H1 (cell line): ENCODE data around the gene CALD1. TPM values are rescaled to one million over a fixed set of nuclear protein-coding genes. Genes with fewer than 3 reads are reported as not detected.

Source experiments
- CTCF ChIA-PET: fragments of 300-600 bp; sonication (Branson Sonifier 250); formaldehyde crosslinking; loops from one replicate; lab custom pipeline; 2021; ENCODE audit not compliant: partially characterized antibody; lab: Charles Lee
- POLR2A ChIA-PET: fragments of 300-600 bp; sonication (Branson Sonifier 250); formaldehyde crosslinking; loops from one replicate; lab custom pipeline; 2021; ENCODE audit warnings: inconsistent platforms; ENCODE audit not compliant: partially characterized antibody; lab: Charles Lee
- DNase-seq, 2 experiments: peaks; one replicate each; pipeline versions ENCODE4 v3.0.0 to v3.0.0-alpha.2; 2010 to 2022; ENCODE audit warnings: low spot score in 2 of 2, low read depth in 1 of 2, mixed read lengths in 1 of 2
- FAIRE-seq: peaks from 2 replicates; lab custom pipeline; 2011; peaks lifted over from hg19 to GRCh38; lab: Jason Lieb, UNC
- H2AFZ ChIP-seq: 2 replicates; pipeline ENCODE4 v1.8.1; 2012; ENCODE audit warnings: low read length, inconsistent platforms
- H2AK5ac ChIP-seq: 2 replicates; pipeline ENCODE4 v1.6.1; 2013; ENCODE audit warnings: low read depth, low read length
- H2BK120ac ChIP-seq: replicated peaks from 2 replicates; pipeline ENCODE3; 2013; ENCODE audit warnings: low read depth, low read length, inconsistent platforms
- H2BK12ac ChIP-seq: 2 replicates; pipeline ENCODE4 v1.6.1; 2013; ENCODE audit warnings: low read depth, low read length
- H2BK15ac ChIP-seq: 2 replicates; pipeline ENCODE4 v1.6.1; 2013; ENCODE audit warnings: low read length
- H2BK20ac ChIP-seq: 2 replicates; pipeline ENCODE4 v1.6.1; 2013; ENCODE audit warnings: low read length
- H2BK5ac ChIP-seq: 2 replicates; pipeline ENCODE4 v1.6.1; 2013; ENCODE audit warnings: low read depth, low read length
- H3K14ac ChIP-seq: 2 replicates; pipeline ENCODE4 v1.6.1; 2013; ENCODE audit warnings: inconsistent platforms; ENCODE audit not compliant: insufficient read length
- H3K18ac ChIP-seq: 2 replicates; pipeline ENCODE4 v1.6.1; 2013; ENCODE audit warnings: low read length; ENCODE audit errors: extremely low read depth
- H3K23ac ChIP-seq: 2 replicates; pipeline ENCODE4 v1.6.1; 2013; ENCODE audit warnings: inconsistent platforms; ENCODE audit not compliant: insufficient read length
- H3K23me2 ChIP-seq: 2 replicates; pipeline ENCODE4 v1.6.1; 2013; ENCODE audit warnings: low read depth, low read length
- H3K27ac ChIP-seq: 2 replicates; pipeline ENCODE4 v1.6.1; 2011; ENCODE audit warnings: low read depth, low read length, inconsistent platforms
- H3K27me3 ChIP-seq, 4 experiments: replicated peaks in 1 of 4; 1 replicate in 1 of 4; 2 replicates in 3 of 4; pipeline versions ENCODE4 v1.6.1 to v1.8.1; 2011 to 2013; ENCODE audit warnings: low read length in 3 of 4, mild to moderate bottlenecking in 3 of 4, inconsistent platforms in 2 of 4, mixed read lengths in 2 of 4, moderate library complexity in 1 of 4; ENCODE audit not compliant: control insufficient read depth in 3 of 4, insufficient read depth in 3 of 4; ENCODE audit errors: extremely low read depth in 1 of 4
- H3K36me3 ChIP-seq, 4 experiments: 2 replicates each; pipeline versions ENCODE4 v1.6.1 to v1.8.1; 2011 to 2013; ENCODE audit warnings: mild to moderate bottlenecking in 4 of 4, low read length in 3 of 4, moderate library complexity in 2 of 4, control low read depth in 1 of 4, inconsistent platforms in 1 of 4; ENCODE audit not compliant: insufficient read depth in 4 of 4, control insufficient read depth in 2 of 4
- H3K4ac ChIP-seq: replicated peaks from 2 replicates; pipeline ENCODE3; 2013; ENCODE audit warnings: low read length, low read depth, mixed read lengths, inconsistent platforms; ENCODE audit not compliant: insufficient read length
- H3K4me1 ChIP-seq, 4 experiments: replicated peaks in 1 of 4; 1 replicate in 1 of 4; 2 replicates in 3 of 4; pipeline versions ENCODE4 v1.6.1 to v1.8.1; 2011 to 2013; ENCODE audit warnings: low read length in 3 of 4, inconsistent platforms in 2 of 4, mixed read lengths in 1 of 4; ENCODE audit not compliant: insufficient read depth in 4 of 4, control insufficient read depth in 3 of 4
- H3K4me2 ChIP-seq, 2 experiments: 2 replicates each; pipeline versions ENCODE4 v1.6.1 to v1.8.1; 2011 to 2013; ENCODE audit warnings: low read depth in 2 of 2, low read length in 2 of 2, control low read depth in 1 of 2, inconsistent platforms in 1 of 2, mild to moderate bottlenecking in 1 of 2; ENCODE audit not compliant: insufficient read depth in 1 of 2
- H3K4me3 ChIP-seq, 4 experiments: fragments of 200-600, 300-600 bp in 1 of 4; sonication (generic), shearing (Covaris generic), sonication (Bioruptor Twin) in 1 of 4; 2 replicates each; pipeline versions ENCODE4 v1.5.1 to v1.8.1; 2011 to 2016; ENCODE audit warnings: low read length in 4 of 4, low read depth in 3 of 4, control low read depth in 2 of 4, inconsistent platforms in 2 of 4, mild to moderate bottlenecking in 2 of 4, mixed read lengths in 1 of 4, moderate library complexity in 1 of 4; ENCODE audit not compliant: insufficient read depth in 2 of 4; ENCODE audit errors: extremely low read depth in 1 of 4
- H3K56ac ChIP-seq: replicated peaks from 2 replicates; pipeline ENCODE3; 2013; ENCODE audit warnings: low read depth, mild to moderate bottlenecking, mixed read lengths, low read length, inconsistent platforms; ENCODE audit not compliant: insufficient read length
- H3K79me1 ChIP-seq: 2 replicates; pipeline ENCODE4 v1.6.1; 2013; ENCODE audit warnings: low read depth, low read length, control low read depth
- H3K79me2 ChIP-seq, 2 experiments: 2 replicates each; pipeline versions ENCODE4 v1.6.1 to v1.8.1; 2012 to 2013; ENCODE audit warnings: low read length in 2 of 2, mild to moderate bottlenecking in 2 of 2, inconsistent platforms in 1 of 2; ENCODE audit not compliant: insufficient read depth in 2 of 2, control insufficient read depth in 1 of 2
- H3K9ac ChIP-seq, 4 experiments: replicated peaks in 1 of 4; 1 replicate in 1 of 4; 2 replicates in 3 of 4; pipeline versions ENCODE4 v1.6.1 to v1.8.1; 2011 to 2013; ENCODE audit warnings: low read depth in 3 of 4, low read length in 3 of 4, control low read depth in 2 of 4, mild to moderate bottlenecking in 2 of 4, moderate library complexity in 2 of 4, inconsistent platforms in 1 of 4; ENCODE audit errors: extremely low read depth in 1 of 4
- H3K9me3 ChIP-seq, 2 experiments: 2 replicates each; pipeline versions ENCODE4 v1.6.1 to v1.8.1; 2012 to 2013; ENCODE audit warnings: mild to moderate bottlenecking in 2 of 2, moderate library complexity in 2 of 2, control low read depth in 1 of 2, inconsistent platforms in 1 of 2, low read depth in 1 of 2, low read length in 1 of 2, mixed read lengths in 1 of 2; ENCODE audit not compliant: insufficient read depth in 2 of 2
- H4K20me1 ChIP-seq, 2 experiments: replicated peaks in 1 of 2; 2 replicates each; pipeline versions ENCODE3 to v1.8.1; 2011 to 2013; ENCODE audit warnings: inconsistent platforms in 2 of 2, low read length in 2 of 2, mild to moderate bottlenecking in 1 of 2; ENCODE audit not compliant: insufficient read depth in 2 of 2, control insufficient read depth in 1 of 2
- H4K5ac ChIP-seq: 2 replicates; pipeline ENCODE4 v1.6.1; 2013; ENCODE audit warnings: low read length, low read depth, mixed read lengths, inconsistent platforms; ENCODE audit not compliant: insufficient read length
- H4K8ac ChIP-seq: 2 replicates; pipeline ENCODE4 v1.8.0; 2013; ENCODE audit warnings: mild to moderate bottlenecking, moderate library complexity, low read length, inconsistent platforms; ENCODE audit not compliant: insufficient read depth; ENCODE audit errors: extremely low read depth
- H4K91ac ChIP-seq: replicated peaks from 2 replicates; pipeline ENCODE3; 2013; ENCODE audit warnings: low read length, mixed read lengths, inconsistent platforms; ENCODE audit not compliant: insufficient read length
- BACH1 ChIP-seq: IDR thresholded peaks from 2 replicates; pipeline ENCODE4 v1.6.1; 2012; ENCODE audit warnings: low read length, improper control_type of control experiment
- BRCA1 ChIP-seq: IDR thresholded peaks from 2 replicates; pipeline ENCODE4 v1.6.1; 2012; ENCODE audit warnings: low read depth, low read length, improper control_type of control experiment
- JUND ChIP-seq: IDR thresholded peaks from 2 replicates; pipeline ENCODE4 v1.6.1; 2011; ENCODE audit warnings: mild to moderate bottlenecking, improper control_type of control experiment, low read length
- MAFK ChIP-seq: IDR thresholded peaks from 2 replicates; pipeline ENCODE4 v1.6.1; 2012; ENCODE audit warnings: low read depth, mild to moderate bottlenecking, improper control_type of control experiment, low read length
- NRF1 ChIP-seq: IDR thresholded peaks from 2 replicates; pipeline ENCODE4 v1.6.1; 2011; ENCODE audit warnings: mild to moderate bottlenecking, low read depth, low read length, improper control_type of control experiment
- POLR2A ChIP-seq, 2 experiments: IDR thresholded peaks; 1 replicate in 1 of 2; 2 replicates in 1 of 2; pipeline ENCODE4 v1.6.1; 2011; ENCODE audit warnings: low read depth in 2 of 2, low read length in 2 of 2, mild to moderate bottlenecking in 2 of 2; ENCODE audit errors: control extremely low read depth in 1 of 2
- SRF ChIP-seq: IDR thresholded peaks from 2 replicates; pipeline ENCODE4 v1.6.1; 2011; ENCODE audit warnings: mild to moderate bottlenecking, low read depth, low read length, moderate library complexity
- YY1 ChIP-seq: IDR thresholded peaks from 2 replicates; pipeline ENCODE4 v1.6.1; 2011; ENCODE audit warnings: low read depth, mild to moderate bottlenecking, low read length
- WGBS, 2 experiments: shearing (Covaris generic) in 1 of 2; methylation state at CpG; one replicate each; pipeline versions ENCODE4 v1.1.6 to v1.1.7; 2013 to 2015; ENCODE audit warnings: low lambda C conversion rate in 2 of 2, mixed read lengths in 2 of 2, inconsistent platforms in 1 of 2, low coverage in 1 of 2, missing lambda C conversion rate in 1 of 2; ENCODE audit not compliant: insufficient replicate concordance in 2 of 2, insufficient coverage in 1 of 2, insufficient read length in 1 of 2; ENCODE audit errors: extremely low coverage in 1 of 2, missing lambda C conversion rate in 1 of 2; 5-methylcytosine and 5-hydroxymethylcytosine counted together
- polyA plus RNA-seq, 7 experiments: library from polyadenylated mRNA; depleted of rRNA in 3 of 7; stranded (reverse) in 5 of 7; unstranded in 2 of 7; fragments of >200 nt in 5 of 7; fragments of 200-250 nt in 2 of 7; gene quantifications; 1 replicate in 5 of 7; 2 replicates in 1 of 7; 4 replicates in 1 of 7; pipeline versions ENCODE4 v1.2.1 to v1.2.3, GENCODE V29; 2011 to 2013; ENCODE audit warnings: missing spikeins in 2 of 7, mixed read lengths in 2 of 7
- total RNA-seq: library from RNA; stranded (reverse); fragmentation: NEBNext Ultra II Directional; extraction: Animal tissue kit (Norgen Biotek cat#: 25700); gene quantifications from 2 replicates; pipeline ENCODE4 v1.2.1, GENCODE V29; 2021

The CALD1 gene
- total and polyA plus RNA-seq, 2 of the 8 experiments (the other 6 are each of a cell fraction or from before 2014, with no cell fraction given), result 34.3 to 177 TPM

DNA sequence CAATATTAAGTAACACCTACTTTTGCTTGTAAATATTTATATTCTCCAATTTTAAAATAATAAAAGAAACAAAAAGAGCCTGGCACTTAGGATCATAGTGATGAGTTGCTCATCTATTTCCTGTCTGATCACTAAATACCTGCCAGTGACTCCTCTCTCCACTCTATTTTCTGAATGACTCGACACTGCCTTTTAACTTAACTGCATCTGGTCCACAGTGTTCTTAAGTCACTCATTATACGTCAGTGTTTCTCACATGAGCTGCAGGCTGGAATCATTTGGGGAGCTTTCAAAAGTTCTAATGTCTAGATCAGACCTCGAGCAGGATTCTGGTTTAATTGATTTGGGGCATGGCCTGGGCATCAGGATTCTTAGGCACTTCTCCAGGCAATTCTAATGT is 128.9 kb downstream of the CALD1 start:
- TF ChIP-seq JUND, result no peak
- no peak for TF ChIP-seq BACH1
- TF ChIP-seq BRCA1, result no peak
- no peak for TF ChIP-seq SRF
- no peak for TF ChIP-seq POLR2A (IDR thresholded peaks at IDR 0.05; ENCODE audit: control extremely low read depth in 1 of 2, low read depth in 2 of 2, low read length in 2 of 2)
- TF ChIP-seq NRF1, result no peak
- no peak for TF ChIP-seq MAFK
- TF ChIP-seq YY1, result no peak
- no peaks in the 10 kb centered on the region for H3K23me2 ChIP-seq
- no peaks in the 10 kb centered on the region for H3K9me3 ChIP-seq
- DNase-seq, result no peak
- H3K4ac ChIP-seq, result no peak overlapping the region
- no peaks in the 10 kb centered on the region for H3K36me3 ChIP-seq
- H4K20me1 ChIP-seq, result peaks cover 0 to 2% of the 10 kb centered on the region in 2 experiments
- H4K5ac ChIP-seq, result no peak overlapping the region
- H3K4me2 ChIP-seq, result no peak overlapping the region
- POLR2A ChIA-PET, result interaction anchor here (0.7 to 1.4 kb wide), 2 partner anchors 16 to 162 kb away, joined by 3 to 4 read pairs; no protein-coding TSS in a partner anchor
- no peaks in the 10 kb centered on the region; the same call in 1 of the 2 replicates for H3K79me1 ChIP-seq
- no peak overlapping the region for H4K8ac ChIP-seq
- H3K18ac ChIP-seq, result no peak overlapping the region
- H2AFZ ChIP-seq, result no peak overlapping the region
- FAIRE-seq, result no peak
- H3K23ac ChIP-seq, result no peak overlapping the region
- no peak overlapping the region for H3K56ac ChIP-seq
- no peak overlapping the region for H2BK12ac ChIP-seq
- no peak overlapping the region for H2BK5ac ChIP-seq
- no peak overlapping the region for H3K4me3 ChIP-seq
- H3K4me1 ChIP-seq, result peaks cover 0 to 6% (median 5%) of the 10 kb centered on the region in 4 experiments; a peak in 5 of 7 replicates
- H3K79me2 ChIP-seq, result peaks cover 0 to 6% of the 10 kb centered on the region in 2 experiments; a peak in 1 of 4 replicates
- H3K27ac ChIP-seq, result no peak overlapping the region
- CTCF ChIA-PET, result no interaction called here
- H2BK15ac ChIP-seq, result no peak overlapping the region
- H4K91ac ChIP-seq, result no peak overlapping the region
- H3K27me3 ChIP-seq, result no peaks in the 10 kb centered on the region
- no peak overlapping the region for H3K9ac ChIP-seq
- 82% methylated on average over 3 of the region's 3 CpGs; no CpG with 5 or more reads in 1 of the 2 experiments for WGBS, 2 experiments
- H3K14ac ChIP-seq, result no peak overlapping the region
- H2AK5ac ChIP-seq, result no peak overlapping the region
- H2BK20ac ChIP-seq, result no peak overlapping the region
- no peak overlapping the region for H2BK120ac ChIP-seq
